GM19023 (cell line): ENCODE data around the gene CHD2.
"Not testable (repeated sequence)": the region's sequence is repeated elsewhere in the genome, so short reads cannot be mapped to it uniquely, and the experiment has no call there.

Experiments
- ATAC-seq: cut with Tn5 transposase; IDR thresholded peaks from one replicate; pipeline ENCODE4 v1.9.1; 2021; ENCODE audit warnings: mild to moderate bottlenecking, moderate library complexity; ENCODE audit not compliant: unreplicated experiment

Gene CHD2

DNA sequence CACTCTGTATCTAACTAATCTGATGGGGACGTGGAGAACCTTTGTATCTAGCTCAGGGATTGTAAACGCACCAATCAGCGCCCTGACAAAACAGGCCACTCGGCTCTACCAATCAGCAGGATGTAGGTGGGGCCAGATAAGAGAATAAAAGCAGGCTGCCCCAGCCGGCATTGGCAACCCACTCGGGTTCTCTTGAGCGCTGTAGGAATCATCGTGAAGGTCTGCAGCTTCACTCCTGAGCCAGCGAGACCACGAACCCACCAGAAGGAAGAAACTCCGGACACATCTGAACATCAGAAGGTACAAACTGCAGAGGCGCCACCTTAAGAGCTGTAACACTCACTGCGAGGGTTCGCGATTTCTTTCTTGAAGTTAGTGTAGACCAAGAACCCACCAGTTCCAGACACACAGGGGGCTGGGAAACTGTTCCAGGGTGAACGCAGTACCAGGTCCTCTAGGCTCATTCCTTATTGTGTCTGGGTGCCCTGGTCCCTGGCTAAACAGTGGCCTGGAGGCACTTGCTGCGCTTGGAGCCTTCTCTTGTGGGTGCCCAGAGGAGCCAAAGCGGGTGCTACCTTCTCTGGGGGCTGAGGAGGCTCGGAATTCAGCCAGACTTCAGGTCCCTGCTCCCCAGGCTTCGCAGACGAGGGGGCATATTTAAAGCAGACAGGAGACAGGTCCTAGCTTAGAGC is 132.5 kb downstream of the CHD2 start:
- not testable (repeated sequence) for ATAC-seq

DNA sequence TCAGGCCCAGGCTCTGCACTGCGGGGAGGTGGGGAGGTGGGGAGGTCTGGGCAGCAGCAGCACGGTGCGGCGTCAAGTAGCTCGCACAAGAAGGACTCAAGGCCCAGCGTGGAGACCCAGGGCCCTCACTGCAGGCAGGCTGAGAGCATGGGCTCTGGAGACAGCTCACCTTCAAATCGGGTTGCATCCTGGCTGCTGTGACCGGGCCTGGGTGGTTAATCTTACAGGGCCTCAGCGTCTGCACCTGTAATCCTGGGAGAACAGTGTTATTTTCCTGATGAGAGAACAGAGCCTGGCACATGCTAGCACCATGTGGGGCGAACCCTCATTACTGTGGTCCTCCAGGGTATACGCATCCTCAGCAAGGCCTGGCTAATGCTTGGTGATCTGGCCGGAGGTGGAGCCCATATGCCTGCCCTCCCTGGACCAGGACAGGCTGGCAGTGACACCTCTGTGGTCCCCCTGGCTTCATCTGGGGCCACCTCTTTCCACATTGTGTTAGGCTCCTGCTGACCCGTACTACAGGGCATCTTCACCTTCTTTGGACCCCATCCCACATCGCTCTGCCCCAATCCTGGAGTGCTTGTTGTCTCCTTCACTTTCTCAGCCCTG is 133.4 kb downstream of the CHD2 start:
- ATAC-seq: no peak

DNA sequence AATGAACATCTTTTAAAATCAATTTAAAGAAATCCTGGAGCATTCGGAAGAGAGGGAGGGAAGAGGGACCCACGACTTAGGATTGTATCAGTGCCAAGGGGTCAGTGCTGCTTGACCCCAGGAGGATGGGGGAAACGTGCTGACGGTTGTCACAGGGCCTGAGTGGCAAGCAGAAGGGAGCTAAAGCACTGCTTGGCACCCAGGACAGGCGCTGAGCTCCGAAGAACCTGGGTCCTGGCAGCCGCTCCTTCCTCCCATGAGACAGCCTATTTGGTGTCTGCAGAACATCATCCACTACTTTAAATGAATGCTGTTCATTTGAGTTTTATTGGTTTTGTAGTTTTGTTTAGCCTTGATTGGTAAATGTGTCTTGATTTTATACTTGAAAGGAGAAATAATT is 134.4 kb downstream of the CHD2 start:
- ATAC-seq: no peak

DNA sequence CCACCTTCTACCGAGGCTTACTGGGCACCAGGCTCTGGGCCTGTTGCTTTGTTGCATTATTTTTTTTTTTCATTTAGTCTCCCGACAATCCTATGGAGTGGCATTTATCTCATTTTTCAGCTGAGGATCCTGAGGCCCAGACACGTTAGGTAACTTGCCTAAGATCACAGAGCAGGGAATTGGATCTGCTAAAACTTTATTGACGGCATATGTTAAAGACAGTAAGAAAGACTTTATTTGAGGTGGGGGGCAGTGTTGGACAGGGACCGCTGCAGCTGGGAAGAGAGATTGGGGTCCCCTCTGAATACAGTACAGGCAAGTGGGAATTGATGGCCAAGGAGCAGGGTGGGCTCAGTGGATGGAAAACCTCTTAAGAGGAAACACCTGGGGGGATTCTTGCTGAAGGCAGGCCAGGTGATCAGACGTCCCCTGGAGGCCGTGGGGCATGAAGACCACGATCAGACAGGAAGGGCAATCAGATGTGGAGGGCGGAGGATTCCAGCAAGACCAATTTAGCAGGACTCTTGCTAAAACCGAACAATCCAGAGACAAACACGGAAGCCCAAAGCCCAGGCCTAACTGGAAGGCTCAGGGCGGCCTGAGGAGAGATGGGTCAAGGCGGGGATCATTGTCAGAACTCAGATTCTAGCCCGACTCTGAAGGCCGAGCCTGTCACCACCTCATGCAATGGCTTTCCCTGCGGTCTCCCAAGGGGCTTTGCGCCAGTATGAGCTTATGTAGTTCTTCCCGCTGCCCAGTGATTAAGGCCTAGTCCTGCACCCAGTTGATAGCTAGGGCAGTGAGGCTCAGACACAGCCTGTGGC is 135.2 kb downstream of the CHD2 start:
- ATAC-seq: no peak

DNA sequence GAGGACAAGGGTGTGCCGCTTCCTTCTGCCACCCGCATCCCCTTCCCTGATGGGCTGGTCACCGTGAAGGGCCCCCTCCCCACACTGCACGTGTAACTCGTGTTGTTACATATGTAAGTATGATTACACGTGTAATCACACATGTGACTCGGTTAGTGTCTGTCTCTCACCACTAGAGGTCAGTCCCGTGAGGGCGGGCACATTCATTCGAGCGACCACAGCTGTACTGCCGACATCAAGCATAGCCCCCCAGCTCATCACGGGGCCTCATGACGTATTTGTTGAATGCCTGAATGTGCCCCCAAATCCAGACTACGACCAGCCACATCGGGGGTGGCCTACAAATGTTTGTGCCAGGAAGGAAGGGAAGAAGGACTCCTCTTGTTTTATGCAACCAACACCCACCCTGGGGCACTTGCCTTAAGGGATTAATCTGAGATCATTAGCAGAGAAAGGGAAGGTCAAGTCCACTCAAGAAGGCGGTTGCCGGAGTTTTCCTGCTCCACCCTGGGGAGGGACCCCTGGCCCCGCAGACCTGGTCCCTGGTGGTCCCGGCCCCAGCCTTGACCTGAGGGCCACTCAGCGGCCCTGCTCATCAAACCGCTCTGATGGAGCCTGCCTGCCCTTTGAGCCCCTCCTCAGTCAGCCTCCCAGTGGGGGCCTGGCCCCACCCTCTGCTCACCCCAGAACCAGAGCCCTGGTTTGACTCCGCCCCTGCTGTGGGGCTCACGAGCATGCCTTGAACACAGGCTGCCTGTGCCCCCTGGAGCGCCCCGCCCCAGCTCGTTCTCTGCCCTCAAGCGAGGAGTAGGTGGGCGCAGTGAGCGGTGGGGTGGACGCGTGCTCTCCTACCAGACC is 136.1 kb downstream of the CHD2 start:
- peak; percentile 75 for ATAC-seq

DNA sequence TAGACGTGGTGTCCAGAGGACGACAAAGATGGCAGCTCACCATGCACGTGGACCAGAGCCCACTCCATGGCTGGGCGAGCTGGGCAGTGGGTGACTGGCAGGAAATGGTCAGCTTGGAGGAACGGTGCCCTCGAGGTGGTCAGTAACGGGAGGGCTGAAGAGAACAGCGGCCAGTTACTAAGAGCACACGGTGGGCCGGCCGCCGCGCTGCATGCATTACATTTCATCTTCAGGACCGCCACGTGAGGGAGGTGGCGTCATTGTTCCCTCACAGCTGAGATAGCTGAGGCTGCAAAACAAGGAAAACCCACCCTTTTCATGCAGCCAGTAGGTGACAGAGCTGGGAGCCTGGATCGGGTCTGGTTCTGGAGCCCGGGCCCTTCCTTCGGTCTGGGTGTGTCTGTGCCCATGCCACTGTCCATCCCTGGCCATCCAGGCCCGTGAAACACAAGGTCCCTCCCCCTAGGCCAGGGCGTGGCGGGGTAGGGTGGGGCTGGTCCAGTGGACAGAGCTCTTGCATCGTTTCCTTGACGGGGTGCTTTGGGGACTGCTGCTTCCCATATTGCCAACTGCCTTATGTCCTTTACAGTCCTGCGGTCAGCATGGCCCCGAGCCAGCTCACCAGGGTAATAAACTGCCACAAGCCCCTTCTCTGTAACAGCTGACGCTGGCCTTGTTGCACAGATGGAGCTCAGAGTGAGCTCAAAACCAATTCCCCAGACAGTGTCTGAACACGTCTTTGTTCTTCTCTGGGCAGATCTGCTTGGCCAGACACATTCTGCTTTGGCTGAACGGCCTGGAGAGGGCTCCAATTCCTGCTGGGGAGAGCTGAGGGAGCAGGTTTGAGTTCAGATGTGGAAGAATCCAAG is 137.1 kb downstream of the CHD2 start:
- ATAC-seq: no peak

DNA sequence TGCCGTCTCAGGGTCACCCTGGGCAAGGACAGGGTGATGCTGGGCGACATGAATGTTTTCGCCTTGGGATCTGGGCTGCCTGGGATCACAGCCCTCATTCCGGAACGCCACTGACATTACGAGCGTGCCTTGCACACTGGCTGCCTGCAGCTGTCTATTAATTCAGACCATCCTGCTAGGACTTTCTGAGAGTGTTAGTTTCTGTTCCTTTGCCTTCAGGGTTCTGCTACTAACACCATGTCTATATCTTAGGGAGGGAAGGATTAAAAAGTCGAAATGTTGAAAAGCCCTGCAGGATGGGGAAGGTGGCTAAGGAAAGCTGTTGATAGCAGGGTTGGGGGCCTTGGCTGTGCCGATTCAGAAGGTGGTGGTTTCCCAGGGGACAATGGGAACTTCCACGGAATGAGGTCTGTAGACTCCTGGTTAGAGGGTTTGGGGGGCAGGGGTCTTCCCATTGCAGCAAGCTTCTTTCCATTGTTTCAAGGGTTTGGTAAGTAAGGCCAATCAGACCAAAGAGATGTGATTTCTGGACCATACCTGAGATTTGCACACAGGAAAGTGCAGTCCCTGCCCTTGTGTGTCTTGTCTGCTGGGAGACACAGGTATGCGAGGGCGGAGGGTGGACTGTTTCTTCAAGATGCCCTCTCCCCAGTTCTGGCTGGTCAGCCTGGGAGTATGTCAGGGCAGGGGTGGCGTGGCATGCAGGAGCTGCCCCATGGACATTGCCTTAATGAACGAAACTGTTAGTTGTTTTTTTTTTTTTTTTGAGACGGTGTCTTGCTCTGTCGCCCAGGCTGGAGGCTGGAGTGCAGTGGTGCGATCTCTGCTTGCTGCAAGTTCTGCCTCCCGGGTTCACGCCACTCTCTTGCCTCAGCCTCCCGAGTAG is 137.9 kb downstream of the CHD2 start:
- ATAC-seq: no peak

DNA sequence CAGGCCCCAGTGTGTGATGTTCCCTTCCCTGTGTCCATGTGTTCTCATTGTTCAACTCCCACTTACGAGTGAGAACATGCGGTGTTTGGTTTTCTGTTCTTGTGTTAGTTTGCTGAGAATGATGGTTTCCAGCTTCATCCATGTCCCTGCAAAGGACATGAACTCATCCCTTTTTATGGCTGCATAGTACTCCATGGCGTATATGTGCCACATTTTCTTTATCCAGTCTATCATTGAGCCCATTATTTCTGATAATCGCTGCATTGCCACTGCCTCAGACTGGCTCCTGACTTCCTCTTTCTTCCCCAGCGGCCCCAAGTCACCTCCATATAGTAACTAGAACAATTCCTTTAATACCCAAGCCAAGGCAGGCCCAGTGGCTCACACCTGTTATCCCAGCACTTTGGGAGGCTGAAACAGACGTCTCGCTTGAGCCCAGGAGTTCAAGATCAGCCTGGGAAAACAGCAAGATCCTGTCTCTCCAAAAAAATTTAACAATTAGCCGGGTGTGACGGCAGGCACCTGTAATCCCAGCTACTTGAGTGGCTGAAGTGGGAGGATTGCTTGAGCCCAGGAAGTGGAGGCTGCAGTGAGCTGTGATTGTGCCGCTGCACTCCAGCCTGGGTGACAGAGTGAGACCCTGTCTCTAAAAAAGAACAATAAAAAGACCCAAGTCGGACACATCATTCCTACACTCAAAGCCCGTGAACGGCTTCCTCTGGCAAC is 139.6 kb downstream of the CHD2 start:
- ATAC-seq: not testable (repeated sequence)

DNA sequence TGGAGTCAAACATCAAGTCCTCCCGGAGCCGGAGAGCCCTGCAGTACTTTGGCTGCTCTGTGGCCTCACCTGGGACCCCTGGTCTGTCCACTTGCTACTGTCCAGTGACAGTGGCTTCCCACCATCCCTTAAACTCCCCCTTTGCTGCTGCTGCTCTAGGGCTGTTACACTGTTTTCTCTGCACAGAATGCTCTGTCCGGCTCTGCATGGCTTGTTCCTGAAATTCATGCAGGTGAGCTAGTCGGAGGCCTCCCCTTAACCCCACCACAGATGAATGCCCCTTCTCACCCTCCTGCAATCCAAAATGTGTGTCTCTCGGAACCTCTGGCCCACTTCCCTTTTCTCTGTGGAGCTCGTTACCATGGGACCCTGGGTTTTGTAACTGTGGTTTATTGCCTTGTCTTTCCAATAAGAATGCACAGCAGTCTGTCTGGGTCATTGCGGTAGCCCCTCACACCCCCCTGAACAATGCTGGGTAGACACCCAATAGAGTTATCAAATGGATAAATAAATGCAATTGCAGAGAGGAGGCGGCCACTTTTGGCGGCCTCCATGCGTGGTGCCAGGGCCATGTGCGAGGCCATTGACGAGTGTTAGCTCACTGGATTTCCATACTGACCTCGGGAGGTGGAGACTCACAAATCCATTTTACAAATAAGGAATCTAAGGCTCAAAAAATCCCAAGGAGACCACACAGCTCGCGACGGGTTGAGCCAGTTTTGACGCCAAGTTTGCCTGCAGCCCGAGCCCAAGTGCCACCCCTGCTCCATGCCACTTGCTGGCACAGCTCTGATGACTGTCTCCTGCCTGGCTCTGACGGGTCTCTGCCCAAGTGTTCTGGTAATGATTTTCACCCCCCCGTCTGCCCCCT is 140.4 kb downstream of the CHD2 start:
- ATAC-seq: no peak

DNA sequence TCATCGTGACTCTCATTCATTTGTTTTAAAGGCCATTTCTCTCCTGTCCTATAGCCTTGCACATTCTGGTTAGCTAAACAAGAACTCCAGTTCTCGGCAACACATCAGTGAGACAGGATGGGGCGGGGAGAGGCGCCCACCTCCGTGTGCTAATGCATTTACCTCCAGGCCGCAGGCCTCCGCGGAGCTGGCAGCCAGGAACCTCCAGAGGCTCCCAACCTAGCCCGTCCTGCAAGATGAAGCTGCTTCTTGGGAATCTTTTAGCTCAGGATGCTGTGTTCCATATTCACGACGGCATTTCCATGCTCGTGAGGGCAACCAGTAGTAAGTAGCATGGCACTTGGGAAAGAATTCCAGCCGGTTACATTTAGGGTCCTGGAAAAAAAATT is 141.0 kb downstream of the CHD2 start:
- ATAC-seq: no peak

DNA sequence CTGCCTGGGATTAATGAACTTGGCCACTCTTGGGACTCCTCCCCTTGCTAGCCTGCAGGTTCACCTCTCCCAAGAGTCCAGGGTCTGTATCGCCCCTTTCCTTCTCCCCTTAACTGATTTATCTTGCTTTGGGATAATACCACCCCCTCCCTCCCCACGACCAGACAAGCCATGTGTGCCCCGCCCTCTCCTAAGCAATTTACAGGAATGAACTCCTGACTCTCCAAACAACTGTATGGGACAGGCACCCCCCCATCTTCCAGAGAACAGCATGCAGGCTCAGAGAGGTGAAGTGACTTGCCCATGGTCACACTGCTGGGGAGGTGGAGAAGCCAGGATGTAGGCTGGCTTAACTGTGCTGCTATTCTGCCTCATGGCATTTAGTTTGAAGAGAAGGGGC is 142.1 kb downstream of the CHD2 start:
- no peak for ATAC-seq

DNA sequence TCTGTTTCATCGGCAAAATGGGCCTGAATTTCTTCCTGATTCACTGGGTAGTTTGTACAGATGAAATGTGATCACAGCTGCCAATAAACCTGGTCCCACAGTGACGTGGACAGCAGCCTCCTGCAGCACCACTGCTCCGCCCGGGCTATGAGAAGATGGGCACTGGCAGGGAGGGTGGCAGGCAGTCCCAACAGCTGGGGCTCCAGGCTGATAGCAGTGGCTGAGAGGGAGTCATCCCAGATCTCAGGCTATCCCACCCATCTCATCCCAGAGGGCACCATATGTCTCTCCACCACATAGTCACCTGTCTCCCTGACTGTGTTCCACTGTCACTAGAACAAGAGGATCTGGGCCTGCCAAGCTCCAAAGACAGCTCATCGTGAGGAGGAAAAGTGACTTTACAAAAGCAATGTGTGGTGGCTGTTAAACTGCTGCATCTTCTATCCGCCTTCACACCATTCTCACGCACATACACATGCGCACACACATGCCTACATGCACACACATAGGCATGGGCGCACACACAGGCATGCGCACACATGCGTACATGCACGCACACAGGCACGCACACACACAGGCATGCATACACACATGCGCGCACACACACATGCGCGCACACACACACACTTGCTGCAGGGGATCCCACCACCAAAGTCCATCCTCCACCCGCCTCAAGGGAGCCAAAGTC is 142.7 kb downstream of the CHD2 start:
- no peak for ATAC-seq

DNA sequence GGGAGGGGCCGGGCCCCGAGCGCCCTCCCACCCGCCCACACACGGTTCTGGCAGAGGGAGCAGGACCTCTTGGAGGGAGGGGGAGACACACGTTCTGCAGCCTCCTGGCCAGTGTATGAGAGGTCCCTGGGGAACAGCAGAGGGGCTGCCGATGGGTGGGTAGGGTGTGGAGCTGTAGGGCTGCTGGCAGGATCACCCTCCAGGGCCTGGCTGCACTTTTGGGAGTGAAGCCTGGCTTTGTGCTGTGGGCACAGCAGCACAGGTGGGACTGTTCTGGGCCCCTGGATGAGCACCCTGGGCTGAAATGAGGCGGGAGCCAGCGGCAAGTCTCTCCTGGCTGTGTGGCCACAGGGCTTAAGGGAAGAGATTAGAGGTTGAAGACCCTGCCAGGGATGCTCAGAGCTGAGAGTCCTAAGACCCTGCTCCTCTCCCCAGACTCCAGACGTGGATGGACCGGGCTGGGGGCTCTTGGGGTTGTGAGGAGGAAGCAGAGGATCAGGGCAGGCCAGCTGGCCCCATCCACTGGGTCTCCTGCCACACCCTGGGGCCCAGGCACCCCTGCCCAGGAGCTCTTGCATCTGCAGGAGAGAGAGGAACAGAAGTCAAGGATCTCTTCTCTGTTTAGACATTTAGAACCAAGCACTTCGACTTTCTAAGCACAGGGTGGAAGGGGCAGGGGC is 143.6 kb downstream of the CHD2 start:
- no peak for ATAC-seq

DNA sequence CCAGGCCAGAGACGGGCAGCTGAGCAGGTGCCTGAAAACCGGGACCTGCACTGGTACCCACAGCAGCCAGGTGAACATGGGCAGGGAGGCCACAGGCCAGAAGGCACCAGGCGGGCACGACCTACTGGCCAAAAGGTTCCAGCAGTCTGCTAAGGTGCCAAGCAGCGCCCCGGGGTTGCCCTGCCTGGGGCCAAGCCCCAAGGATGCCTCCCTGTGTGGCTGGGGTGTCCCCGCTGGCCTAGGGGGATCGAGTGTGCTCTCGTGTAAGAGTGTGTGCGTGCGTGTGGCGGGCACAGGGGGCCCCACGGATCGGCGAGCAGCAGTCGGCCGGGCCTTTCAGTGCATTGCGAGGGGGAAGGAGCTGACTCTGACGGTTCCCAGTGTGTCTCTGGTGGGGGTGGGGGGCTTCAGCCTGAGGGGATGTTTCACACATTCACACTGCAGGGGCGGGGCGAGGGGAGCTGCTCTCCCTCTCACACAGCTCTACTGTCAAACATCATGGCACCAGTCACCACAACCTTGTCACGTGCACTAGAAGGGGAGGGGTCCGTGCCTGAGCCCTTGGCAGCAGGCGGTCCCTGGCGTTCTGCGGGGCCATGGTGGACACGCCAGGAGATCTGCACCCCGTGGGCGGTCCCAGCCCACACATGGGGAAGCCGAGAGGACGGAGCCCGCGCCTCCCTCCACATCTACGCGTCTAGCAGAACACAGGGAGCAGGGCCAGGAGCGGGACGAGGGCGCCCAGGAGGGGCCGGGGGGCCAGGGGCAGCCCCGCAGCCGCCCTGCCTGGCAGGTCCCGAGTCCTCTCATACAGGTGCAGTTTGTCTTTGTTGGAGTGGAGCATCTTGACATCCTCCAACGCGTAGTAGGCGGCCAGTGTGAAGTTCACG is 144.4 kb downstream of the CHD2 start:
- ATAC-seq: no peak

DNA sequence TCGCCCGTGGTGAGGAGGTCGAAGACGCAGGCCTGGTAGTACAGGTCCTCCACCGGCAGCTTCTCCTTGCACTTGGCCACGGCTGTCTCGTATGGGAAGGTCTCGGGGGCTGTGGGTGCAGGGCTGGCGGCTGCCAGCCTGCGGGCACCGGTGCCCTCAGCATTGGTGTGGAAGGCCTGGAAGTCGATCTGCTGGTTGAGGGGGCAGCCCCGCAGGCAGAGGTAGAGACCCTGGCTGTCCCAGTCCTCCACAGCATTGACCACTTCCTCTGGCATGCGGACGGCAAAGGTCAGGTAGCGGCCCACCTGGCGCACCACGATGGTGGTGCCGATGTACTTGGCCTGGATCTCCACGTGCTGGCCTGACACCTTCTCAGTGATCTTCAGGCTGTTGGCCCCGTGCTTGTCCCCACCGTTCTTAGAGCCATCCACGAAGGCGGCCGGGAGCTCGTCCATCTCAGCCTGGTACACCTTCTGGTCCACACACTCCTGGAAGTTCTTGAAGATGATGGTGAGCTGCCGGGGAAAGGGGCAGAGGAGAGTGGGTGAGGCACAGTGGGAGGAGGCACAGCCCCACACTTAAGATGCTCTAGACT is 145.2 kb downstream of the CHD2 start:
- no peak for ATAC-seq
